ENCODE measurements around the gene WDR55. TPM values are rescaled to one million over a fixed set of nuclear protein-coding genes. Genes with fewer than 3 reads are reported as not detected.
A peak's percentile ranks its signal among the peaks of the same experiment; 100 is the strongest.

WDR55 gene
- polyA plus RNA-seq, 1 experiment, result 17.9 TPM

DNA sequence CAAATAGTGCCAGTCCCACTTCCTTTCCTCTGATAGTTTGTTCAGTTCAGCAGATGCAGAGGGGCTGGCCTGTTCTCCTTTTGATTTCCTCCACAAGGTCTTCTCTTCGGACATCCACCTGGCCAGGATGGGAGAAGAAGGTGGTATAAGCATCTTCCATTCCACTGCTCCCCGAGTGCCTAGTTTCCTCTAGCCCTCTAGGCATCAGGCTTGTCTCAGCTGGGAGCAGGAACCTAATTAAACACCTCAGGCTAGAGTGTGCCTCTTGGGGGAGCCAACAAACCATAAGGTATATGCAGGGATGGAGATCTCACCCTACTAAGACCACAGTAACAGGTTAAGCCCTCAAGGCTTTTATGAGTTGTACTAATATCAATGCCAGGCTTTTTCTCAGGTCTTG, 9.5 kb downstream of the WDR55 start:
- POLR2A ChIA-PET, result no interaction called here

DNA sequence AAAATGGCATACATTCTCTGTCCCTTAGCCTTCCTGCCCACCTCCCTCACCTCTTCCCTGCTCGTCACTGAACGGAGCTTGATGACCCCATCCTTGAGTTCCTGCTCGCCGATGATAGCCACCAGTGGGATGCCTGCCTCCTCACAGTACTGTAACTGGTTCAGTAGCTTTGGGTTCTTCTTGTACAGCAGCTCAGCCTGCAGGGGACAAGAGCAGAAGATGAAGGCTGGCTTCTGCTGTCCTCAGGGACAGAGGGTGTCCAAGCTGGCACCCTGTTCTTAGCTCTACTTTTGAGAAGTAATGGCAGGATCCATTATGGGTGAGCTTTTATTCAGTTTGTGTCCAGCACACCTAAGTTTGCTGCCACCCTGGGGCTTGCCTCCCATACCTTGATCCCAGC, 9.9 kb downstream of the WDR55 start:
- ChIA-PET CTCF (interaction anchor here (1.1 to 2.1 kb wide), 4 partner anchors 10 to 16 kb away, joined by 3 to 7 read pairs (median 5); partner anchors contain the start of genes HARS1, HARS2 and WDR55), POLR2A (no interaction called here)
- no peak for DNase-seq (ENCODE audit: low read depth)
- no peak for TF ChIP-seq CTCF (IDR thresholded peaks at IDR 0.05; ENCODE audit: insufficient read depth, low read depth, low read length)
- H3K4me3 ChIP-seq (ENCODE audit: low read depth, low read length), result no peak overlapping the region
- H3K27me3 ChIP-seq (ENCODE audit: control insufficient read depth, insufficient read depth, low read length), result no peaks in the 10 kb centered on the region
- peaks cover 33% of the 10 kb centered on the region for H3K36me3 ChIP-seq (ENCODE audit: control insufficient read depth, insufficient read depth, low read length)

More for the DNA sequence above, 9.5 kb downstream of the WDR55 start:
- Histone ChIP-seq H3K27me3 (ENCODE audit: control insufficient read depth, insufficient read depth, low read length) (no peaks in the 10 kb centered on the region), H3K36me3 (ENCODE audit: control insufficient read depth, insufficient read depth, low read length) (peaks cover 35% of the 10 kb centered on the region), H3K4me3 (ENCODE audit: low read depth, low read length) (no peak overlapping the region)
- CTCF ChIA-PET, result interaction anchor here (1.1 to 2.1 kb wide), 4 partner anchors 9 to 16 kb away, joined by 3 to 7 read pairs (median 5); partner anchors contain the start of genes HARS1, HARS2 and WDR55
- no peak for DNase-seq (ENCODE audit: low read depth)
- no peak for TF ChIP-seq CTCF (IDR thresholded peaks at IDR 0.05; ENCODE audit: insufficient read depth, low read depth, low read length)

GRCh38 chr5:140677947-140678346, 13.2 kb downstream of the WDR55 start:
- ChIA-PET POLR2A (no interaction called here), CTCF (interaction anchor here (1.0 kb wide), 1 partner anchor 319 kb away, joined by 3 read pairs; no protein-coding TSS in a partner anchor)
- TF ChIP-seq CTCF (IDR thresholded peaks at IDR 0.05; ENCODE audit: insufficient read depth, low read depth, low read length), result no peak
- peaks cover 31% of the 10 kb centered on the region for H3K36me3 ChIP-seq (ENCODE audit: control insufficient read depth, insufficient read depth, low read length)
- no peak for DNase-seq (ENCODE audit: low read depth)
- no peak overlapping the region for H3K4me3 ChIP-seq (ENCODE audit: low read depth, low read length)
- H3K27me3 ChIP-seq (ENCODE audit: control insufficient read depth, insufficient read depth, low read length), result no peaks in the 10 kb centered on the region

GRCh38 chr5:140678993-140679392, 14.3 kb downstream of the WDR55 start:
- Histone ChIP-seq H3K36me3 (ENCODE audit: control insufficient read depth, insufficient read depth, low read length) (peaks cover 29% of the 10 kb centered on the region), H3K27me3 (ENCODE audit: control insufficient read depth, insufficient read depth, low read length) (no peaks in the 10 kb centered on the region), H3K4me3 (ENCODE audit: low read depth, low read length) (no peak overlapping the region)
- CTCF ChIA-PET, result interaction anchor here (1.2 kb wide), 1 partner anchor 40 kb away, joined by 4 read pairs; no protein-coding TSS in a partner anchor
- no peak for TF ChIP-seq CTCF (IDR thresholded peaks at IDR 0.05; ENCODE audit: insufficient read depth, low read depth, low read length)
- POLR2A ChIA-PET, result no interaction called here
- no peak for DNase-seq (ENCODE audit: low read depth)

DNA sequence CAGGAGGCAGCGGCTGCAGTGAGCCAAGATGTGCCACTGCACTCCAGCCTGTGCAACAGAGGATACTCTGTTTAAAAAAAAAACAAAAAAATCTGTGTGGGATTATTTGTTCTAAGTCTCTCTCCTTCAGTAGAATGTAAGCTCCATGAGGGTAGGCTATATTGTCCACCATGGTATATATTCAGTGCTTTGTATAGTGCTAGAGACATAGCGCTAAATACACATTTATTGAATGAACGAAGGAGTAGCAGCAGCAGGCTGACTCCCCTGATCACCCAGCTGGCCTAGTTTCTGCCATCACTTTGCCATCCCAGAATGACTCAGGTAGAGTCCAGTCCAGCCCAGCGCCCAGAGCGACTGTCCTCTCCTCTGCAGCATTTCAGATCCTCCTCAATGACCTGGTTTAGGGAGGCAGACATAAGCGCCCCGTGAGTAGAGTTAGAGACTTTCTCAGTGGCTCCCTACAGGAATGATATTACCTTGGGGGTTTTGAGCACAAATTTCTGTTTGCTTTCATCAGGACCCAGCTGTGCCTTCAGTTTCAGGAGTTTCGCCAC, 25.8 kb downstream of the WDR55 start:
- CTCF ChIA-PET, result interaction anchor here (0.9 to 1.7 kb wide), 3 partner anchors 16 to 332 kb away, joined by 3 to 5 read pairs (median 3); no protein-coding TSS in a partner anchor
- H3K27me3 ChIP-seq (ENCODE audit: control insufficient read depth, insufficient read depth, low read length), result no peaks in the 10 kb centered on the region
- H3K36me3 ChIP-seq (ENCODE audit: control insufficient read depth, insufficient read depth, low read length), result peaks cover 8% of the 10 kb centered on the region
- no peak for DNase-seq (ENCODE audit: low read depth)
- TF ChIP-seq CTCF (IDR thresholded peaks at IDR 0.05; ENCODE audit: insufficient read depth, low read depth, low read length), result no peak
- H3K4me3 ChIP-seq (ENCODE audit: low read depth, low read length), result peak overlapping the region; percentile 94
- POLR2A ChIA-PET, result interaction anchor here (0.5 to 1.2 kb wide), 4 partner anchors 10 to 446 kb away, joined by 4 to 7 read pairs (median 4); partner anchors contain the start of gene ZMAT2
